GM12878 (cell line): ENCODE results near the gene EXD3. TPM values are rescaled to one million over a fixed set of nuclear protein-coding genes. Genes with fewer than 3 reads are reported as not detected.
A peak's percentile ranks its signal among the peaks of the same experiment; 100 is the strongest.

ENCODE experiments used
- BHLHE40 ChIP-seq, 2 experiments: fragments of 450-650 bp in 1 of 2; IDR thresholded peaks; 2 replicates each; pipeline ENCODE4 v1.6.1; 2011 to 2017; ENCODE audit warnings: low read depth in 2 of 2, borderline replicate concordance in 1 of 2, improper control_type of control experiment in 1 of 2, low read length in 1 of 2, mild to moderate bottlenecking in 1 of 2
- polyA plus RNA-seq, 11 experiments: library from polyadenylated mRNA; depleted of rRNA in 4 of 11; unstranded in 6 of 11; stranded (reverse) in 5 of 11; fragments of >200 nt; fragmentation: Nextera tagmentation in 4 of 11; fragmentation: Illumina TruSeq in 1 of 11; extraction: Ambion mirVana in 4 of 11; extraction: Trizol in 1 of 11; gene quantifications; 1 replicate in 1 of 11; 2 replicates in 10 of 11; pipeline versions ENCODE4 v1.2.1 to v1.2.3, GENCODE V29; 2011 to 2016; ENCODE audit warnings: inconsistent platforms in 2 of 11, missing spikeins in 2 of 11, low read depth in 1 of 11
- total RNA-seq, 4 experiments: library from RNA; depleted of rRNA in 3 of 4; stranded (reverse); fragments of >200 nt in 3 of 4; fragmentation: Illumina TruSeq in 1 of 4; extraction: Trizol in 1 of 4; gene quantifications; 2 replicates each; pipeline versions ENCODE4 v1.2.1 to v1.2.3, GENCODE V29; 2013 to 2021
- TF ChIP-seq, protein P1 (sequence below): fragments of 450-650 bp; IDR thresholded peaks from 2 replicates; pipeline ENCODE4 v1.6.1; 2017; ENCODE audit warnings: mild to moderate bottlenecking, moderate library complexity
- TF ChIP-seq, protein P2 (sequence below): fragments of 450-650 bp; IDR thresholded peaks from 2 replicates; pipeline ENCODE4 v1.6.1; 2016; ENCODE audit warnings: mild to moderate bottlenecking
- TF ChIP-seq, protein P3 (sequence below): fragments of 450-650 bp; conservative IDR thresholded peaks from 2 replicates; pipeline ENCODE4 v1.6.1; 2017; ENCODE audit warnings: mild to moderate bottlenecking, moderate library complexity
- TF ChIP-seq, protein P4 (sequence below): IDR thresholded peaks from 2 replicates; pipeline ENCODE4 v1.6.1; 2011; ENCODE audit warnings: borderline replicate concordance, low read depth, mild to moderate bottlenecking, moderate library complexity, low read length; ENCODE audit not compliant: insufficient read depth, poor library complexity, severe bottlenecking
- TF ChIP-seq, protein P5 (sequence below): fragments of 450-650 bp; IDR thresholded peaks from 2 replicates; pipeline ENCODE4 v1.6.1; 2016; ENCODE audit warnings: mild to moderate bottlenecking

EXD3 gene
- total and polyA plus RNA-seq, 10 of the 15 experiments (the other 5 are each of a cell fraction or from before 2014, with no cell fraction given), result 0.21 to 7.1 (median 3.6) TPM

DNA sequence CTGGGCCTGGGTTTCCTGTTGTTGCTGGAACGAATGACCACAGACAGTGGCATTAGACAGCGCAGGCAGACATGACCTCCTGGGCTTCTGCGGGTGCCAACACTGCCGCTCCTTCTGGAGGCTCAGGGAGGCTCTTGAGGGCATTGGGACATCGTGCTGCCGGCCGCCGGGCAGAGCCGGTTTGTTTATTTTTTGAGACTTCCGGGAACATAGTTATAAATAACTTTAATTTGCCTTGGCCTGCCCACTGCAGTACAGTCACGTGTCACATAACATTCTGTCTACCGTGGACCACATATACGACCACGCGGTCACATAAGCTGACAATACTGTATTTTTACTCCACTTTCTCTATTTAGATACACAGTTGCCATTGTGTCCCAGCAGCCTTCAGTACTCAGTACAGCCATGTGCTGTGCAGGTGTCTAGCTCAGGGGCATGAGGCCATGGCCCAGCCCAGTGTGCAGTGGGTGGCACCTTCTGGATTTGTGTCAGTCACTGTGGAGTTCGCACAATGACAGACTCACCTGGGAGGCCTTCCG is 153.7 kb downstream of the EXD3 start (continued):
- TF ChIP-seq, protein P1, sequence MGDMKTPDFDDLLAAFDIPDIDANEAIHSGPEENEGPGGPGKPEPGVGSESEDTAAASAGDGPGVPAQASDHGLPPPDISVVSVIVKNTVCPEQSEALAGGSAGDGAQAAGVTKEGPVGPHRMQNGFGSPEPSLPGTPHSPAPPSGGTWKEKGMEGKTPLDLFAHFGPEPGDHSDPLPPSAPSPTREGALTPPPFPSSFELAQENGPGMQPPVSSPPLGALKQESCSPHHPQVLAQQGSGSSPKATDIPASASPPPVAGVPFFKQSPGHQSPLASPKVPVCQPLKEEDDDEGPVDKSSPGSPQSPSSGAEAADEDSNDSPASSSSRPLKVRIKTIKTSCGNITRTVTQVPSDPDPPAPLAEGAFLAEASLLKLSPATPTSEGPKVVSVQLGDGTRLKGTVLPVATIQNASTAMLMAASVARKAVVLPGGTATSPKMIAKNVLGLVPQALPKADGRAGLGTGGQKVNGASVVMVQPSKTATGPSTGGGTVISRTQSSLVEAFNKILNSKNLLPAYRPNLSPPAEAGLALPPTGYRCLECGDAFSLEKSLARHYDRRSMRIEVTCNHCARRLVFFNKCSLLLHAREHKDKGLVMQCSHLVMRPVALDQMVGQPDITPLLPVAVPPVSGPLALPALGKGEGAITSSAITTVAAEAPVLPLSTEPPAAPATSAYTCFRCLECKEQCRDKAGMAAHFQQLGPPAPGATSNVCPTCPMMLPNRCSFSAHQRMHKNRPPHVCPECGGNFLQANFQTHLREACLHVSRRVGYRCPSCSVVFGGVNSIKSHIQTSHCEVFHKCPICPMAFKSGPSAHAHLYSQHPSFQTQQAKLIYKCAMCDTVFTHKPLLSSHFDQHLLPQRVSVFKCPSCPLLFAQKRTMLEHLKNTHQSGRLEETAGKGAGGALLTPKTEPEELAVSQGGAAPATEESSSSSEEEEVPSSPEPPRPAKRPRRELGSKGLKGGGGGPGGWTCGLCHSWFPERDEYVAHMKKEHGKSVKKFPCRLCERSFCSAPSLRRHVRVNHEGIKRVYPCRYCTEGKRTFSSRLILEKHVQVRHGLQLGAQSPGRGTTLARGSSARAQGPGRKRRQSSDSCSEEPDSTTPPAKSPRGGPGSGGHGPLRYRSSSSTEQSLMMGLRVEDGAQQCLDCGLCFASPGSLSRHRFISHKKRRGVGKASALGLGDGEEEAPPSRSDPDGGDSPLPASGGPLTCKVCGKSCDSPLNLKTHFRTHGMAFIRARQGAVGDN, result peak; percentile 98
- TF ChIP-seq, protein P2, sequence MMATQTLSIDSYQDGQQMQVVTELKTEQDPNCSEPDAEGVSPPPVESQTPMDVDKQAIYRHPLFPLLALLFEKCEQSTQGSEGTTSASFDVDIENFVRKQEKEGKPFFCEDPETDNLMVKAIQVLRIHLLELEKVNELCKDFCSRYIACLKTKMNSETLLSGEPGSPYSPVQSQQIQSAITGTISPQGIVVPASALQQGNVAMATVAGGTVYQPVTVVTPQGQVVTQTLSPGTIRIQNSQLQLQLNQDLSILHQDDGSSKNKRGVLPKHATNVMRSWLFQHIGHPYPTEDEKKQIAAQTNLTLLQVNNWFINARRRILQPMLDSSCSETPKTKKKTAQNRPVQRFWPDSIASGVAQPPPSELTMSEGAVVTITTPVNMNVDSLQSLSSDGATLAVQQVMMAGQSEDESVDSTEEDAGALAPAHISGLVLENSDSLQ, result peak; percentile 34; the same call in 1 of the 2 replicates
- TF ChIP-seq, protein P3, sequence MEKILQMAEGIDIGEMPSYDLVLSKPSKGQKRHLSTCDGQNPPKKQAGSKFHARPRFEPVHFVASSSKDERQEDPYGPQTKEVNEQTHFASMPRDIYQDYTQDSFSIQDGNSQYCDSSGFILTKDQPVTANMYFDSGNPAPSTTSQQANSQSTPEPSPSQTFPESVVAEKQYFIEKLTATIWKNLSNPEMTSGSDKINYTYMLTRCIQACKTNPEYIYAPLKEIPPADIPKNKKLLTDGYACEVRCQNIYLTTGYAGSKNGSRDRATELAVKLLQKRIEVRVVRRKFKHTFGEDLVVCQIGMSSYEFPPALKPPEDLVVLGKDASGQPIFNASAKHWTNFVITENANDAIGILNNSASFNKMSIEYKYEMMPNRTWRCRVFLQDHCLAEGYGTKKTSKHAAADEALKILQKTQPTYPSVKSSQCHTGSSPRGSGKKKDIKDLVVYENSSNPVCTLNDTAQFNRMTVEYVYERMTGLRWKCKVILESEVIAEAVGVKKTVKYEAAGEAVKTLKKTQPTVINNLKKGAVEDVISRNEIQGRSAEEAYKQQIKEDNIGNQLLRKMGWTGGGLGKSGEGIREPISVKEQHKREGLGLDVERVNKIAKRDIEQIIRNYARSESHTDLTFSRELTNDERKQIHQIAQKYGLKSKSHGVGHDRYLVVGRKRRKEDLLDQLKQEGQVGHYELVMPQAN, result 0 out of 2 replicates have a peak, but pooled peaks have one; percentile 39
- TF ChIP-seq, protein P4, sequence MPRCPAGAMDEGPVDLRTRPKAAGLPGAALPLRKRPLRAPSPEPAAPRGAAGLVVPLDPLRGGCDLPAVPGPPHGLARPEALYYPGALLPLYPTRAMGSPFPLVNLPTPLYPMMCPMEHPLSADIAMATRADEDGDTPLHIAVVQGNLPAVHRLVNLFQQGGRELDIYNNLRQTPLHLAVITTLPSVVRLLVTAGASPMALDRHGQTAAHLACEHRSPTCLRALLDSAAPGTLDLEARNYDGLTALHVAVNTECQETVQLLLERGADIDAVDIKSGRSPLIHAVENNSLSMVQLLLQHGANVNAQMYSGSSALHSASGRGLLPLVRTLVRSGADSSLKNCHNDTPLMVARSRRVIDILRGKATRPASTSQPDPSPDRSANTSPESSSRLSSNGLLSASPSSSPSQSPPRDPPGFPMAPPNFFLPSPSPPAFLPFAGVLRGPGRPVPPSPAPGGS, result no peak
- peak; percentile 81 to 84 for TF ChIP-seq BHLHE40 (IDR thresholded peaks at IDR 0.05; ENCODE audit: borderline replicate concordance in 1 of 2, low read depth in 2 of 2, low read length in 1 of 2)
- TF ChIP-seq, protein P5, sequence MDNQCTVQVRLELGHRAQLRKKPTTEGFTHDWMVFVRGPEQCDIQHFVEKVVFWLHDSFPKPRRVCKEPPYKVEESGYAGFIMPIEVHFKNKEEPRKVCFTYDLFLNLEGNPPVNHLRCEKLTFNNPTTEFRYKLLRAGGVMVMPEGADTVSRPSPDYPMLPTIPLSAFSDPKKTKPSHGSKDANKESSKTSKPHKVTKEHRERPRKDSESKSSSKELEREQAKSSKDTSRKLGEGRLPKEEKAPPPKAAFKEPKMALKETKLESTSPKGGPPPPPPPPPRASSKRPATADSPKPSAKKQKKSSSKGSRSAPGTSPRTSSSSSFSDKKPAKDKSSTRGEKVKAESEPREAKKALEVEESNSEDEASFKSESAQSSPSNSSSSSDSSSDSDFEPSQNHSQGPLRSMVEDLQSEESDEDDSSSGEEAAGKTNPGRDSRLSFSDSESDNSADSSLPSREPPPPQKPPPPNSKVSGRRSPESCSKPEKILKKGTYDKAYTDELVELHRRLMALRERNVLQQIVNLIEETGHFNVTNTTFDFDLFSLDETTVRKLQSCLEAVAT, result 0 out of 2 replicates have a peak, but pooled peaks have one; percentile 5
